SK-N-MC (cell line): ENCODE data around the gene STARD4.

ENCODE experiments used
- EZH2 ChIP-seq: fragments of 200-600 bp; sonication (generic); IDR thresholded peaks from one replicate; pipeline ENCODE4 v1.6.1; 2017; ENCODE audit warnings: antibody characterized with exemption
- POLR2AphosphoS5 ChIP-seq: IDR thresholded peaks from 2 replicates; pipeline ENCODE4 v1.6.1; 2012; ENCODE audit warnings: mild to moderate bottlenecking, low read depth, low read length, borderline replicate concordance

DNA sequence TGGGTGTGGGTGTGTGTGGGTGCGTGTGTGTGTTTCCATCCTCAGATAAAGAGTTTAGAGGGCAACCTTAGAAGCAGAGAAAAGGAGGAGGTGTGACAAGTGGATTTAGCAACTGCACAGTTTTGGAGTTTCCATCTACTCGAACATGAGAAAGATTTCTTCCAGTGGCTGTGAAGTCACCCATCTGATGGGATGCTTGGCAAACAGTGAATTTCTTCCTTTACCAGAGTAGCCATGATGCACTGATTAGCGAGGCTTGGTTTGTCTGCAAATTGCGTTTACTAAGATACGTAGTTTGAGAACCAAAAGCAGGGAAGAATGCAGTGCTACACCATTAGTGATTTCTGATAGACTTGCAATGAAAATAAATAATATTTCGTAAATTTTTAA, 791 bp upstream of the STARD4 start:
- no peak for TF ChIP-seq POLR2AphosphoS5
- TF ChIP-seq EZH2 = no peak
